NCI-H1092 treated with DMSO at 0.1 percent for 48 hours (cell line): ENCODE data around the gene METTL1.
"Not testable (repeated sequence)": the region's sequence is repeated elsewhere in the genome, so short reads cannot be mapped to it uniquely, and the experiment has no call there.

ENCODE experiments used
- DNase-seq: peaks from one replicate; lab custom pipeline; 2025; lab: John Stamatoyannopoulos, UW

METTL1 gene

DNA sequence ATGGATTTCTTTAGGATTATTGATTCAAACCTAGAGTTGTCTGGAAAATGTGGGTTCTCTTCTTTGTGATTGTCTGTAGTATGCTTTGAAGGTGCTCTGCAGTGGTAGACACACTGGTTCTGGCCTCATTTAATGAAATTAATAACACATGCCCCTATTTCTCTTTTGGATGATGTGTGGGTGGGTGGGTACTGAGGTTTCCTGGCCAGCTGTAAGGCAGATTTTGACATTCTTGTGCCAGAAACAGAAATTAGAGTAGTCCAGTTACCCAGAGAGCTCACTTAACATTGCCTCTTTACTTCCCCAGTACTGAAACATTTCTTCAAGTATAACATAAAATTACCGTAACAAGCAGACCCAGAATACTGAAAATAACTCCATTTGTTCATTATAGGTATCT, 25.1 kb upstream of the METTL1 start:
- DNase-seq = no peak

DNA sequence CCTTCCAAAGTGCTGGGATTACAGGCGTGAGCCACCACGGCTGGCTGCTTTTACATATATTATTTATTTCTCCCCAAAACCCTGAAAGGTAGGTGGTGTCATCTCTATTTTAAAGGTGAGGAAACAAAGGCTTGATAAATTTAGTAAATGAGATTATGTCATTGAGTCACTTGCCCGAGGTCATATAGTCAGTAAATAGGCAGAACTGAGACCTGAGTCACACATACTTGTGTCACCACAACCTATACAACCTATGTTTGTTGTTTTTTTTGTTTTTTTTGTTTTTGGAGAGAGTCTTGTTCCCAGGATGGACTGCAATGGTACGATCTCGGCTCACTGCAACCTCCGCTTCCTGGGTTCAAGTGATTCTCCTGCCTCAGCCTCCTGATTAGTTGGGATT, 23.4 kb upstream of the METTL1 start:
- no peak for DNase-seq

DNA sequence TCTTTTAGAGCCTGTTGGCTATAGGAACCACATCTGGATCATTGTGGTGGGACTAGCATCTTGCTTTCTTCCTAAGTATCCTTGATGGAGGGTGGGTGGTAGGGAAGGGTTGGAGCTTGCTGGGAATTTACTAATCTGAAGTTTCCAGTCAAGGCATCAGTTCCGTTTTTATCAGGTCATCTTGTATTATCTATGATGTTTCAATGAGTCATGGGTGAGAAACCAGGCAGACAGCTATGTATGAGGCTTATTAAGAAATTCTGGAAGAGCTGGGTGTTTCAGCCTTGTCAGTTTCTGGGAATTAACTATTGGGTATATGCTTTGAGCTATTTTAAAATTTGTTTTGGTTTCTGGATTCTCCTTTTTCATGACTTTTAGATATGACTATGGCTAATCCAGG, 22.0 kb upstream of the METTL1 start:
- no peak for DNase-seq

DNA sequence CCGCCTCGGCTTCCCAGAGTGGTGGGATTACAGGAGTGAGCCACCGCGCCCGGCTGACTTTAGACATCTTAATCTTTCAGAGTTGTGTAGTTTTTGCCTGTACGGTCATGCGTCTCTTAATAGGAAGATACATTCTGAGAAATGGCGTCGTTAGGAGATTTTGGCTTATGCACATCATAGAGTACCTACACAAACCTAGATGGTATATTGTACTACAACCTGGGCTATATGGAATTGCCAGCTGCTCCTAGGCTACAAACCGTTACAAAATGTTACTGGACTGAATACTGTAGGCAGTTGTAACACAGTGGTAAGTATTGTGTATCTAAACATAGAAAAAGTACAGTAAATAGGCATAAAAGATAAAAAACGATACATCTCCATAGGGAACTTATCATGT, 12.0 kb upstream of the METTL1 start:
- no peak for DNase-seq

DNA sequence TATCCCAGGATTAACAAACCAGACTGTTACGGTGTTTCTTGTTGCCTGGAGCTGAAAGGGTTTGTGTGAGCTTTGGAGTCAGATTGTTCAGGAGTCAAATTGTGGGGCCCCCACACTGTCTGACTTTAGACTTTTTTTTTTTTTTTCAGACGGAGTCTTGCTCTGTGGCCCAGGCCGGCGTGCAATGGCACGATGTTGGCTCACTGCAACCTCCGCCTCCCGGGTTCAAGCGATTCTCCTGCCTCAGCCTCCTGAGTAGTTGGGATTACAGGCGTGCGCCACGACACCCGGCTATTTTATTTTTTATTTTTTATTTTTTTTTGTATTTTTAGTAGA, 11.5 kb upstream of the METTL1 start:
- no peak for DNase-seq

DNA sequence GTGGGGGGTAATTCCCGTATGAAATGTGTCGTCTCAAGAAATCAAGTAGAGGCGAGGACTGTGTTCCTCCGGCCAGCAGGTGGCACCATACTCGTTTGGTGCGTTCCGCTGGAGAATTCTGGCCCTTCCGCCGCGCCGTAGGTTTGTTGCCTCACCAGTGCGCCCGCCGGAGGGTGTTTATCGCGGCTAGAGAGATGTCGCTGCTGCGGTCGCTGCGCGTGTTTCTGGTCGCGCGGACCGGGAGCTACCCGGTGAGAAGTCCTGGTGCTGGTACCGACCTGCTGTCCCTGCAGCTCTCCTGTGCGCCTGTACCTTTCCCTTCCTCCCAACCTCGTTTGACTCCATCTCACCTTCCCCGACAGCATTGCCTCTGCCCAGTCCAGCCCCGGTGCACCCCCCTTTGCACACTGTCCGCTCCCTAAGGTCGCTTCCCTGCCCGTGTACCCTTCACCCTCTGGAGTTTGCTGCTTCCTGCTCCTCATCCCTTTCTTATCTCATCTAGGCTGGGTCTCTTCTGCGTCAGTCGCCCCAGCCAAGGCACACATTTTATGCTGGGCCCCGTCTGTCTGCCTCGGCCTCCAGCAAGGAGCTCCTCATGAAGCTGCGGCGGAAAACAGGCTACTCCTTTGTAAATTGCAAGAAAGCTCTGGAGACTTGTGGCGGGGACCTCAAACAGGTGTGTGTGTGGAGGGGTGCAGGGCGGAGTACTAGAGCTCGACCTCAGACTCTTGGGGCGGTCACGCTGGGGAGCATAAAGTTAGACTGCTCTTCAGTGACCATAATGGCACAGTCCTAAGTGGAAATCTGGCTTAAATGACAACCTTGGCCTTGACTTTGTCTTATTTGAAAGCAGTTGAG, 10.9 kb upstream of the METTL1 start, which contains the start of gene TSFM:
TSS of gene TSFM (plus strand) at position 180 of the 858 bp plus-strand sequence. CDS start at position 195, 15 bp downstream.
- peak; percentile 81 for DNase-seq

DNA sequence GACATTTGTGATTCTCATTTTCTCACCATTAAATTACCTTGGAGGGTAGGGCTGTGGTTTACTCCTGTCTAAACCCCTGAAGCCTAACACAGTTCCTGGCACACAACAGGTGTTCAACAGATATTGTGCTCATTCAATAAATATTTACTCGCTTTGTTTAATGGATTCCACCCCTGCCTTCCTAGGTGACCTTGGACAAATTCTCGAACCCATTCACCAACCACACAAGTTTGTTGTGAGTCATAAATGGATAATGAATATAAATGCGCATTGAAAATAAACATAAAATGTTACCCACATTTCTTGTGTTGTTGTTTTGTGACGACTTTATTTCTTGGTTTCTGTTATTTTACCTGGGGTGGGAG, 10.3 kb upstream of the METTL1 start:
- DNase-seq = no peak

DNA sequence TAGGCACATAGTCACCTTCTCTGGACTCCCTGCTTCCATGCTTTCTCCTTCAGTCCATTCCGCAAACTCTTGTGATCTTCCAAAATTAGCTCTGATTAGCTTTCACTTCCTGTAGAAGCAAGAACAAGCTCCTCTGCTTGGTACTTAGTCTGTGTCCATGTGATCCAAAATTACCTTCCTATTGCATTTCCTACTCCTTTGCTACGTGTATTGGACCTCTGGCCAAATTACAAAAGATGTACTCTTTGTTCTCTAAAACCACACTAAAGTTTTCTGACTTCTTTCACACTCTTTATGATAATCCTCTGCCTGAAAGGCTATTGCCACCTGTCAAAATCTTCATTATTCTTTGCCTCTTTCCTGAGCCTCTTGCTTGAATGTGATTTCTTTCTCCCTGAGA, 9.9 kb upstream of the METTL1 start:
- DNase-seq = no peak

DNA sequence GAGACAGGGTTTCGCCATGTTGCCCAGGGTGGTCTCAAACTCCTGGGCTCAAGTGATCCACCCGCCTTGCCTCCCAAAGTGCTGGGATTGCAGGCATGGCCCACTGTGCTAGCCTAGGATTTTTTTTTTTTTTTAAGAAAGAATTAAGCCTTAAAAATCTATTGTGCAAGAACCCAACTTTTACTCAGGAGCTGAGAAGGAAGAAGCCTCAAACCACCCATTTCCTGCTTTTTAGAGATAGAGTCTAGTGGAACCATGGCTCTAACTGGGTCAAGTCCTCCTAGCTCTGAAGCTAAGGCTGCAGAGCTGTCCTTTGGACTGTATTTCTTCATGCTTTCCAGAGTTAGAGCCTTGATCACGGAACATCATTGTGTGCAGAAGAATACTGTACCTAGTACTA, 9.3 kb upstream of the METTL1 start:
- no peak for DNase-seq

DNA sequence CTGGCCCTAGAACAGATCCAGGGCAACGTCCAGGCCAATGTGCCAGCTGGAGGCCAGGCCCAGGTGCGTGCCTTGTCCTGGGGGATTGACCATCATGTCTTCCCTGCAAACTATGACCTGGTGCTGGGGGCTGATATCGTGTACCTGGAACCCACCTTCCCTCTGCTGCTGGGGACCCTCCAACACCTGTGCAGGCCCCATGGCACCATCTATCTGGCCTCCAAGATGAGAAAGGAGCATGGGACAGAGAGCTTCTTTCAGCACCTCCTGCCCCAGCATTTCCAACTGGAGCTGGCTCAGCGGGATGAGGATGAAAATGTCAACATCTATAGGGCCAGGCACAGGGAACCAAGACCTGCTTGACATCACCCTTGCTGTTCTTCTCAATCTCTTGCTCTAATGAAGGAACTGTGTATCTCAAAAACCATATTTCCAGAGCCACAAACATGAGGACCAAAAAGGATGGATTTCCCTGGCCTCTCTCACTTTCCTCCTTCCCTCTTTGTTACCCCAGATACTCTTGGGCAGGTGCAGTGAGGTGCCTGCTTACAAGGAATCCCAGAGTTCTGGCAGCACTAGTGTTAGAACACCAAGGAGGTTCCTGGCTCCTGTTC, 8.5 kb upstream of the METTL1 start:
- no peak for DNase-seq

DNA sequence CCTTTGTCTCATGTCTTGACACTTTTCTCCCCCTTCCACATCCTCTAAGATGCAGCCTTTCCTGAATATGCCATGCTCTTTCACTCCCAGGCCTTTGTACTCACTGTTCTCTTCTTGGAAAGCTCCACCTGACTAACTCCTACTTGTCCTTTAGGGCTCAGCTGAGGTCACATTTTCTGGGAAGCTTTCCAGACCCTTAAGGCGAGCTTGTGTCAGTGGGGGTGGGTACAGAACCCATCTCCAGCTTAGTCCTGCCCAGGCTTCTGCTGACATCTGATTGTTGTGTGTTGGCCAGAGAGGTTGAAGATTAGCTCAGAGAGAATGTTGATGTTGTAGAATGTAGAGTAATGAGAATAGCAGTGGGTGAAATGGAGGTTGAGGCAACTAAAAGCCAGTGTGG, 7.8 kb upstream of the METTL1 start:
- DNase-seq = no peak

DNA sequence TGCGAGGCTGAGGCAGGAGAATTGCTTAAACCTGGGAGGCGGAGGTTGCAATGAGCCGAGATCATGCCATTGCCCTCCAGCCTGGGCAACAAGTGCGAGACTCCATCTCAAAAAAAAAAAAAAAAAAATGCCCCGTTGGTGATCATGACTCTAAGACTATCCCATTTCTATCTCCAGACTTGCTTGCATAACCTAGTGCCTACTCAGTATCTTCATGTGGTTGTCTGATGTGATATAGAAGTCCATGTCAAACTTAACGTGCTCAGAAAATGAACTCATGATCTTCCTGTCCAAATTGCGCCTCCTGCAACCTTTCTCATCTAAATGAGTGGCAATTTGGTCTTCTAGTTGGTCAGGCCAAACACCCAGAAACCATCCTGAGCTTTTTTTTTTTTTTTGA, 6.0 kb upstream of the METTL1 start:
- DNase-seq = no peak

DNA sequence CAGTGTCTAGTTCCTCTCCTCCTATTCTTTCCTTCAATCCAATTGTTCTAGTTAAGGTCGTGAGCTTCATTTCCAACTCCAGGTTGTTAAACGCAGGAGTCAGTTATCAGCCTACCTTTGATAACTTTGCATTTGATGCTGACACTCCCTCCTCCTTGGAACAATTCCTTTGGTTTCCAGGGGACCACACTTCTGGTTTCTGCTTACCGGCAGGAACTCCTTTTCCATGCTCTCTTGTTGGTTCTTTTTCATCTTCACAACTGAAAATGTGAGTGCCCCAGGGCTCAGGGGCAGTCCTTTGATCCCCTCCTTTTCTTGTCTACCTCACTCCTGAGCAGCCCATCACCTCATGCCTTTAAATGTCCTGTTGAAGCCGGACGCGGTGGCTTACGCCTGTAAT, 5.5 kb upstream of the METTL1 start:
- no peak for DNase-seq

DNA sequence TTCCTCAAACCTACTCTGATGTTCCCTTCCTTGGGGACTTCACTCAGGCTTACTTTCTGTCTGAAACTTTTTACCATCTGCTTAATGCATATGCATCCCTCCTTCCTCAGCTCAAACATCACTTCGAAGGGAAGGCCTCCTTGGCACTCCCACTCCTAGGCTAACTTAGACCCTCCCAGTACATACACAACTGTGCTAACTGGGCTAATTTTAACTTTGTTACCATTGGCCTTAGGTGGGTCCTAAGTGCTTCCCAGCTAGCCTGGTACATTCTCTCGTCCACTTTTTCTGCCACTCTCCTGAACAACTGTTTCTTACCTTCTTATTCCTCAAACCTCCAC, 4.3 kb upstream of the METTL1 start:
- DNase-seq = no peak

DNA sequence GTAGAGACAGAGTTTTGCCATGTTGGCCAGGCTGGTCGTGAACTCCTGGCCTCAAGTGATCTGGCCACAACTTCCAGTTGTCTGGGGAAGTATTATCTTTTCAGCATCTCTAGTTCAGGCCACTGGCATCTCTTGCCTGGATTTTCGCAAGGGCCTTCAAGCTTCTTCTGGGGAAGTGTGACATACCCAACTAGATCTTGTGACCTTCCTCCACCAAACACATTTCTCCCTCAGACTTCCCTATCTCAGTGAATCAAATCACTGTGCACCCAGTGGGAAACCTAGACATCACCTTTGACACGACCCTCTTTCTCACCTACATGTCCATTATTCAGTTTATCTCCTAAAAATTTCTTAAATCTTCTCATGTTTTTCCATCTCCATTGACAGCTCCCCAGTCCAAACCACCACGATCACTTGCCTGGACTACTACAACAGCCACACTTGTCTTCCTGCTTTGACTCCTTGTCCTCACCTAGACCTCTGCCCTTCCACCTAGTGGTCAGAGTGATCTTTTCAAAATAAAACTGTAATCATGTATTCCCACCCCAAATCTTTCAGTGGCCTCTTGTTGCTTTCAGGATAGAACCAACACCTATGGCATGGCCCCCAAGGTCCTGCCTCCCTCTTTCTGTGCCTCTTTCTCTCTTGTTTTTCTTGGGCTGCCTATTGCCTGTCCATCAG, 3.8 kb upstream of the METTL1 start:
- DNase-seq = no peak

DNA sequence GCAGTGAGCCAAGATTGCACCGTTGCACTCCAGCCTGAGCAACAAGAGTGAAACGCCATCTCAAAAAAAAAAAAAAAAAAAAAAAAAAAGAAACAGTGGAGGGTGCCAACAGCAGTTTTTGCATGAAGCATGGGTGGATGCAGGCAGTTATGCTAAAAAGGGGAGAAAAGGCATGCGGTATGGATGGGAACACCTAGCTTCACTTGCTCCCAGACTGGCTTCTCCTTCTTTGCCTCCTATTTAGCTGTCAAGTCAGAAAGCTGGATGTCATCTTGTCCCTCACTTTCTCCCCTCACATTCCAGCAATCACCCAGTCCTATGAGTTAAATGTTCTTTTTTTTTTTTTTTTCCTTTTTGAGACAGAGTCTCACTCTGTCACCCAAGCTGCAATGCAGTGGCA, 3.1 kb upstream of the METTL1 start:
- DNase-seq = no peak

DNA sequence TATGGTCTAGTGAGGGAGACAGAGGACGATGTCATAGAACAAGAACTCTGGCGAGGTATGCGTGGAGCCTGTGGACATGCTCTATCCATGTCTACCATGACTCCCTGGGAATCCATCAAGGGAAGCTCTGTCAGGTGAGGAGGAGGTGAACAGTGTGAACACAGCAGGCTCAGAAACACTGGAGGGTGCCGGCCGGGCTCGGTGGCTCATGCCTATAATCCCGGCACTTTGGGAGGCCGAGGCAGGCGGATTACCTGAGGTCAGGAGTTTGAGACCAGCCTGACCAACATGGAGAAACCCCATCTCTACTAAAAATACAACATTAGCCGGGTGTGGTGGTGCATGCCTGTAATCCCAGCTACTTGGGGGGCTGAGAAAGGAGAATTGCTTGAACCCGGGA, 2.7 kb upstream of the METTL1 start:
- not testable (repeated sequence) for DNase-seq

DNA sequence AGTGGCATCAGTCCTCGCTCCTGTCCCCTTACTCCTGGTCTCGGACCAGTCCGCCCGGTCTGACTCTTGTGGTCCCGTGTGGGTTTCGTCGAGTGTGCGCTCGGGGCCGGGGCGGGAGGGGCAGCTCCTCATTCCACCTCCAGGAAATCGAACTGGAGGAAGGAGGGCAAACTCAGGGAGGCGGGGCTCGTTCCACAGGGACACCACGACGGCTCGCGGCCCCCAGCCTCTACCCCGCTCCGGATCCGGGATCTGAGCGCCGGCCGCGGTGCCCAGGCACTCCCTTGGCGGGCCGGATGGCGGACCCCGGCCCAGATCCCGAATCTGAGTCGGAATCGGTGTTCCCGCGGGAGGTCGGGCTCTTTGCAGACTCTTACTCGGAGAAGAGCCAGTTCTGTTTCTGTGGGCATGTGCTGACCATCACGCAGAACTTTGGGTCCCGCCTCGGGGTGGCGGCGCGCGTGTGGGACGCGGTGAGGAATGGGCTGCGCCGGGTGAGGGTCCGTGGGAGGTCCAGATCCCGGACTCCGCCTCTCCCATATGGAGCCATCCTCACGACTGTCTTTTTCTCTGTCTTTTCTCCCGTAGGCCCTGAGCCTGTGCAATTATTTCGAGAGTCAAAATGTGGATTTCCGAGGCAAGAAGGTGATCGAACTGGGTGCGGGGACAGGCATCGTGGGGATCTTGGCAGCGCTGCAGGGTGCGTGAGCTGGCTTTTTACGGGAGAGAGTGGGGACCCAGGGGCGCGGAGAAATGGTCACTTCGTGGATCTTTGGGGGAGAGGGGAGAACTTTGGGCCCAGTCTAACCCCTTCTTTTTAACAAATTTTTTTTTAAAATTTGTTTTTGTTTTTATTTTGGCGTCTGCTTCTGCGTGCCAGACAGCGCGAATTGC, 771 bp upstream of the METTL1 start, which contains the start of gene EEF1AKMT3:
TSS of gene EEF1AKMT3 (plus strand) at position 186 of the 894 bp plus-strand sequence. CDS start at position 297, 111 bp downstream.
- DNase-seq = no peak

DNA sequence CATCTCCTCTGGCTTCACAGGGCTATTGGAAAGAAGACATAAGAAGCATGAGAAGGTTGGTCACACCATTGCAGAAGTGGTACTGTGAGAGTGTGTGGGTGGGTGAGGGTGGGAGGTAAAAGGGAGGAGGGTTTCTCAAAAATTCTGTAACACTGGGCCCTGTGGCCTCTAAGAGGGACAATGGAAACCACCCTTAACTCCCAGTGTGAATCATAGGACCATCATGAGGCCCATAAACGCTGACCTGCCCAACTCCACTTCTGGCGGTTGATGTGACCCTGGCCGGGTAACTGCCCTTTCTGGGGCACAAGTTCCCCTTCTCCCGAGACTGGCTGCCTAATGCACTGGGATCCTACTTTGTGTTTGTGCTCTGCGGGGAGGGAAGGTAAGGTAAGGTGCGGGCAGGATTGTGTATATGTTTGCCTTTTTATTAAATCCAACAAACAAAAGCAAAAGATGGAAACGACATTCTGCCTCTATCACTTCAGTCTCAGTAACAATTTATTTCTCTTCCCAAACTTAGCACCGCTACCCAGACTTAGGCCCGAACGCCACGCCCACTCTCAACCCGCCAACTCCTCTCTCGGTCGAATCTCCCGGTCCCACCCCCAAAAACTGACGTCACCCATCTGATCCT, 551 bp downstream of the METTL1 start:
- DNase-seq = peak; percentile 65

DNA sequence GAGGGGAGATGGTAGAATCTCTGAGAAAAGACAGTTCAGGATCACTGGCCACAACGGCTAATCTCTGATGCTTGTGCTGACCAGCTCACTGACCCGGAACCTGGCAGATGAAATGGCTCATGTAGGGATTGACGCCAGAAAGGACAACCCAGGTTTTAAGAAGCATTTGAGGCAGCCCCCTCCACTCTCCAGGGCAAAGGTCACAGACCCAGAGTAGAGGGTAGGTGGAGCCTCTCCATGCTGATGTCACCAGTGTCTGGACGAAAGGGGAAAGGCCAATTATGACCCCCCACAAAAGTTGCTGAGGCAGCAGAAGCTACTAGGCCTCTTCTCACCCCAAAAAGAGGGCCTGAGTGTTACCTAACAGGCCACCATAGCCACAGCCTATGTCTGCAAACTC, 1.2 kb downstream of the METTL1 start:
- DNase-seq = no peak

DNA sequence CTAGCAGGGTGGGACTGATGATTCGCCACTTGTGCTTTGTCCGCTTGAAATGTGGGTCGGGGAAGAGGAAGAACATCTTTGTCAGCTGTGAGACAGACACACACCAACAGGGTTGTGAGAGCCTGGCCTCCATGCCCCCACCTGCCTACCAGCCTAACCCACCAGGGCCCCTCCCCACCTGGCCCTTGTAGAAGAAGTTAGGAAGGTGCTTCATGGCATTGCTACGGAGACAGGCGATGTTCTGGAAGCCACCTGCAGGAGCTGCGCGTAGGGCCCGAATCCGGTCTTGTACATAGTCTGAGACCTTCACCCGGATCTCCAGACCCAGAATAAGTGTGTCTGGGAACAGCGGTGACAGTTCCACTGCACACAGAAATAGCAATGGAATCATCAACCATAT, 2.3 kb downstream of the METTL1 start:
- DNase-seq = no peak

DNA sequence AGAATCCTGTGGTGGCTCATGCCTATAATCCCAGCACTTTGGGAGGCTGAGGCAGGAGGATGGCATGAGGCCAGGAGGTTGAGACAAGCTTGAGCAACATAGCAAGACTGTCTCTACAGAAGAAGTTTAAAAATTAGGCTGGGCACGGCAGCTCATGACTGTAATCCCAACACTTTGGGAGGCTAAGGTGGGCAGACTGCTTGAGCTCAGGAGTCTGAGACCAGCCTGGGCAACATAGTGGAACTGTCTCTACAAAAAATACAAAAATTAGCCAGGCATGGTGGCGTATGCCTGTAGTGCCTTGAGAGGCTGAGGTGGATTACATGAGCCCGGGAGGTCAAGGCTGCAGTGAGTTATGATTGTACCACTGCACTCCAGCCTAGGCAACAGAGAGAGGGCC, 4.0 kb downstream of the METTL1 start:
- DNase-seq = no peak
